ENCODE results near the gene OLFML3.

OLFML3 gene

GRCh38 chr1:113940365-113941244 is 38.7 kb upstream of the OLFML3 start:
- Histone ChIP-seq H3K27me3 (replicated peaks; ENCODE audit: control insufficient read depth, insufficient read depth, low read length) (no peaks in the 10 kb centered on the region), H3K4me3 (replicated peaks; ENCODE audit: low read depth, low read length) (no peak overlapping the region), H3K36me3 (ENCODE audit: control insufficient read depth, insufficient read depth, low read length) (peaks cover 4% of the 10 kb centered on the region)
- DNase-seq (ENCODE audit: extremely low read depth, insufficient read length) = peak; percentile 36
- no peak for TF ChIP-seq CTCF (IDR thresholded peaks at IDR 0.05; ENCODE audit: insufficient read depth, low read length, poor library complexity, severe bottlenecking)

- H3K36me3 ChIP-seq (ENCODE audit: control insufficient read depth, insufficient read depth, low read length) = peaks cover 4% of the 10 kb centered on the region
- no peak for TF ChIP-seq CTCF (IDR thresholded peaks at IDR 0.05; ENCODE audit: insufficient read depth, low read length, poor library complexity, severe bottlenecking)
- no peaks in the 10 kb centered on the region for H3K27me3 ChIP-seq (replicated peaks; ENCODE audit: control insufficient read depth, insufficient read depth, low read length)
- no peak for DNase-seq (ENCODE audit: extremely low read depth, insufficient read length)
- no peak overlapping the region for H3K4me3 ChIP-seq (replicated peaks; ENCODE audit: low read depth, low read length)
Observed at GRCh38 chr1:113941245-113941559, 38.1 kb upstream of the OLFML3 start.

- DNase-seq (ENCODE audit: extremely low read depth, insufficient read length) = no peak
- no peak for TF ChIP-seq CTCF (IDR thresholded peaks at IDR 0.05; ENCODE audit: insufficient read depth, low read length, poor library complexity, severe bottlenecking)
- peaks cover 4% of the 10 kb centered on the region for H3K36me3 ChIP-seq (ENCODE audit: control insufficient read depth, insufficient read depth, low read length)
- no peak overlapping the region for H3K4me3 ChIP-seq (replicated peaks; ENCODE audit: low read depth, low read length)
- H3K27me3 ChIP-seq (replicated peaks; ENCODE audit: control insufficient read depth, insufficient read depth, low read length) = no peaks in the 10 kb centered on the region
Observed at GRCh38 chr1:113942527-113942926, 36.7 kb upstream of the OLFML3 start.

- Histone ChIP-seq H3K27me3 (replicated peaks; ENCODE audit: control insufficient read depth, insufficient read depth, low read length) (no peaks in the 10 kb centered on the region), H3K4me3 (replicated peaks; ENCODE audit: low read depth, low read length) (no peak overlapping the region), H3K36me3 (ENCODE audit: control insufficient read depth, insufficient read depth, low read length) (peaks cover 4% of the 10 kb centered on the region)
- no peak for DNase-seq (ENCODE audit: extremely low read depth, insufficient read length)
- no peak for TF ChIP-seq CTCF (IDR thresholded peaks at IDR 0.05; ENCODE audit: insufficient read depth, low read length, poor library complexity, severe bottlenecking)
Observed at GRCh38 chr1:113943028-113943811, 36.1 kb upstream of the OLFML3 start.

GRCh38 chr1:113945329-113945728 is 33.9 kb upstream of the OLFML3 start:
- TF ChIP-seq CTCF (IDR thresholded peaks at IDR 0.05; ENCODE audit: insufficient read depth, low read length, poor library complexity, severe bottlenecking) = no peak
- Histone ChIP-seq H3K27me3 (replicated peaks; ENCODE audit: control insufficient read depth, insufficient read depth, low read length) (no peaks in the 10 kb centered on the region), H3K36me3 (ENCODE audit: control insufficient read depth, insufficient read depth, low read length) (peaks cover 3% of the 10 kb centered on the region), H3K4me3 (replicated peaks; ENCODE audit: low read depth, low read length) (no peak overlapping the region)
- no peak for DNase-seq (ENCODE audit: extremely low read depth, insufficient read length)

Data from GM06990 (cell line).